ENCODE results near the gene HDAC11.

The HDAC11 gene

GRCh38 chr3:13472286-13472685 is 7.8 kb upstream of the HDAC11 start:
- no peak overlapping the region for H3K4me3 ChIP-seq (ENCODE audit: low read depth, low read length)
- no peak for TF ChIP-seq CTCF (IDR thresholded peaks at IDR 0.05; ENCODE audit: low read depth, low read length)
- in situ Hi-C loops (cut with HindIII; ENCODE audit: low sequenced_read_pairs), result no loop called here
- no peak for DNase-seq (ENCODE audit: low read depth, low spot score)

- in situ Hi-C loops (cut with HindIII; ENCODE audit: low sequenced_read_pairs), result no loop called here
- no peak overlapping the region for H3K4me3 ChIP-seq (ENCODE audit: low read depth, low read length)
- TF ChIP-seq CTCF (IDR thresholded peaks at IDR 0.05; ENCODE audit: low read depth, low read length), result no peak
Observed at GRCh38 chr3:13473020-13473419, 7.1 kb upstream of the HDAC11 start.

GRCh38 chr3:13474021-13474420 is 6.1 kb upstream of the HDAC11 start:
- TF ChIP-seq CTCF (IDR thresholded peaks at IDR 0.05; ENCODE audit: low read depth, low read length), result no peak
- in situ Hi-C loops (cut with HindIII; ENCODE audit: low sequenced_read_pairs), result no loop called here
- no peak overlapping the region for H3K4me3 ChIP-seq (ENCODE audit: low read depth, low read length)
- no peak for DNase-seq (ENCODE audit: low read depth, low spot score)

More at GRCh38 chr3:13473020-13473419, 7.1 kb upstream of the HDAC11 start:
- DNase-seq (ENCODE audit: low read depth, low spot score), result no peak

- in situ Hi-C loops (cut with HindIII; ENCODE audit: low sequenced_read_pairs), result no loop called here
- no peak overlapping the region for H3K4me3 ChIP-seq (ENCODE audit: low read depth, low read length)
- TF ChIP-seq CTCF (IDR thresholded peaks at IDR 0.05; ENCODE audit: low read depth, low read length), result no peak
- no peak for DNase-seq (ENCODE audit: low read depth, low spot score)
Observed at GRCh38 chr3:13474776-13475303, 5.3 kb upstream of the HDAC11 start.

GRCh38 chr3:13475871-13476590 is 4.1 kb upstream of the HDAC11 start:
- no peak overlapping the region for H3K4me3 ChIP-seq (ENCODE audit: low read depth, low read length)
- DNase-seq (ENCODE audit: low read depth, low spot score), result no peak
- in situ Hi-C loops (cut with HindIII; ENCODE audit: low sequenced_read_pairs), result no loop called here
- TF ChIP-seq CTCF (IDR thresholded peaks at IDR 0.05; ENCODE audit: low read depth, low read length), result no peak

- TF ChIP-seq CTCF (IDR thresholded peaks at IDR 0.05; ENCODE audit: low read depth, low read length), result no peak
- in situ Hi-C loops (cut with HindIII; ENCODE audit: low sequenced_read_pairs), result no loop called here
- H3K4me3 ChIP-seq (ENCODE audit: low read depth, low read length), result no peak overlapping the region
- no peak for DNase-seq (ENCODE audit: low read depth, low spot score)
Observed at GRCh38 chr3:13477943-13478342, 2.2 kb upstream of the HDAC11 start.

All from astrocyte of the spinal cord (primary cell).